Upper lobe of left lung (tissue), 6 donors: ENCODE results near the gene SLC35G6. TPM values are rescaled to one million over a fixed set of nuclear protein-coding genes. Genes with fewer than 3 reads are reported as not detected.
A peak's percentile ranks its signal among the peaks of the same experiment; 100 is the strongest.

Experiments used
- ATAC-seq, 2 donors: fragments of 200-7000 bp; cut with Tn5 transposase; one replicate each; pipeline ENCODE4 v1.9.1; 2022; ENCODE audit warnings: mild to moderate bottlenecking in 2 of 2, moderate library complexity in 2 of 2; ENCODE audit not compliant: low FRiP score in 2 of 2
- DNase-seq, 2 donors: peaks; one replicate each; pipeline ENCODE4 v3.0.0-alpha.2; 2019 to 2020
- H3K27ac ChIP-seq, 4 donors: fragments of 200-600 bp; sonication (generic); one replicate each; pipeline ENCODE4 v1.5.1; 2016 to 2019
- H3K27me3 ChIP-seq, 4 donors: fragments of 200-600 bp; sonication (generic); one replicate each; pipeline ENCODE4 v1.5.1; 2017 to 2019
- H3K36me3 ChIP-seq, 4 donors: fragments of 200-600 bp; sonication (generic); one replicate each; pipeline ENCODE4 v1.5.1; 2016 to 2019
- H3K4me1 ChIP-seq, 4 donors: fragments of 200-600 bp; sonication (generic); one replicate each; pipeline ENCODE4 v1.5.1; 2018 to 2019
- H3K4me3 ChIP-seq, 4 donors: fragments of 200-600 bp; sonication (generic); one replicate each; pipeline ENCODE4 v1.5.1; 2017 to 2019; ENCODE audit warnings: mild to moderate bottlenecking in 2 of 4, moderate library complexity in 1 of 4
- H3K9me3 ChIP-seq, 4 donors: fragments of 200-600 bp; sonication (generic); one replicate each; pipeline ENCODE4 v1.5.1; 2018 to 2019
- EP300 ChIP-seq, 4 donors: sonication (generic); formaldehyde crosslinking; IDR thresholded peaks; one replicate each; pipeline ENCODE4 v1.5.1; 2017; ENCODE audit warnings: antibody characterized with exemption in 4 of 4, control low read depth in 2 of 4
- POLR2A ChIP-seq, 4 donors: fragments of 450-650 bp; IDR thresholded peaks; one replicate each; pipeline ENCODE4 v1.5.1; 2016 to 2017; ENCODE audit warnings: antibody characterized with exemption in 4 of 4, mild to moderate bottlenecking in 2 of 4
- POLR2AphosphoS5 ChIP-seq, 2 donors: sonication (generic); formaldehyde crosslinking; IDR thresholded peaks; one replicate each; pipeline ENCODE4 v1.5.1; 2017; ENCODE audit warnings: antibody characterized with exemption in 2 of 2
- WGBS, 2 donors: methylation state at CpG; one replicate each; pipeline ENCODE4 v1.1.5; 2017 to 2018; 5-methylcytosine and 5-hydroxymethylcytosine counted together
- total RNA-seq, 6 donors: library from RNA; depleted of rRNA in 4 of 6; stranded (reverse); fragments of >200 nt in 4 of 6; gene quantifications; one replicate each; pipeline versions ENCODE4 v1.1.0 to v1.2.1, GENCODE V29; 2016 to 2021
- TF ChIP-seq, protein P1 (sequence below), 6 experiments: fragments of 450-650 bp in 4 of 6; fragments of 200-600 bp in 2 of 6; sonication (generic) in 2 of 6; IDR thresholded peaks; one replicate each; pipeline ENCODE4 v1.5.1; 2016 to 2019; ENCODE audit warnings: antibody characterized with exemption in 6 of 6
- donor health status: DM: no; HTN: no; CAD: no; lungs with moderate emphysema.
- donor health status: DM: no; HTN: yes; CAD: no; lungs with severe emphysema.

Gene SLC35G6
- total RNA-seq, 6 donors from 2014 or later, result not detected

DNA sequence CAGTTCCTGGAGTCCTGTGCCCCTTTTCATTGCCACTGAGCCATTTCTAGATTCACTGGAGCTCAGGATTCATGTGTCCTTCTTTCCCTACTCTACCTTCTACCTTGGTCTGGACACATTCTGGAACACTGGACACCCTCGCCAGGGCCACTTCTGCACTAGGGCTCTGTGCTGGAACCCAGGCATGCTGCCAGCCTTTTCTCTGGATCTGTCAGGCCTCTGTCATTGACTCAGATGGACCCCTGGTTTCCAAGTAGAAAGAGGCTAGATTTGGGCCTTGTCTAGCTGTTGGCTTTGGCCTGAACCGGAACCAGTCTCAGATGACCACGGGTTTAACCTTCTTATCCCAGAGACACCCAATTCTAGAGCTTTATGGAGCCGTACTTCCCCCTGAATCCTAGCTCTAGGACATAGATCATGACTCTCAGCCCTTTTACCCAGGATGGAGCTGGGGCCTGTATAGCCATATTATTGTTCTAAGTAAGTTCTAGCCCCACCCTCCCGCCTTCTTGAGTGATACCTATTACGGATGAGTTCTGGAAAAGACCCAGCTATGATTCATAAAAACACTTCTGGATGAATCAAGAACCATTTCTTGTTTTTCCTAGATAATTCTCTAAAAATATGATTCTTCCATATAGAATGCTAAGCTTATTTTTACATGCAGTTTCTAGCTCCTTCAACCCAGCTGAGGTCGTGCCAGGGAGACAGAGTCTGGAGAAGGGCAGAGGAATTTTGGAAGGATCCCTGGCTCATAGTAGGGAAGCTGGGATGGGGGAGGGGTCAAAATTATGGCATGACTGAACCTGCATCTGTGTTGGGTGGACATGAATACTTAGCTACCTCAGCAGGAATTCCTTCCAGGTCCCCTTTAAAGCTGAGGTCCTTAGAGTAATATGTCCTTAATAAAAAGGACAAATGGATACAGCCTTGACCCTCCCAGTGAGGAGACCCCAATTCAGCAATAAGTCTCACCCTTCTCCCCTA, 37.5 kb upstream of the SLC35G6 start:
- peaks cover 33 to 45% (median 39%) of the 10 kb centered on the region in 4 donors for H3K4me1 ChIP-seq
- no peak overlapping the region for H3K27ac ChIP-seq
- no peak for DNase-seq
- WGBS, 2 donors, result 80 to 97% methylated on average over 7 of the region's 7 CpGs
- TF ChIP-seq, protein P1, sequence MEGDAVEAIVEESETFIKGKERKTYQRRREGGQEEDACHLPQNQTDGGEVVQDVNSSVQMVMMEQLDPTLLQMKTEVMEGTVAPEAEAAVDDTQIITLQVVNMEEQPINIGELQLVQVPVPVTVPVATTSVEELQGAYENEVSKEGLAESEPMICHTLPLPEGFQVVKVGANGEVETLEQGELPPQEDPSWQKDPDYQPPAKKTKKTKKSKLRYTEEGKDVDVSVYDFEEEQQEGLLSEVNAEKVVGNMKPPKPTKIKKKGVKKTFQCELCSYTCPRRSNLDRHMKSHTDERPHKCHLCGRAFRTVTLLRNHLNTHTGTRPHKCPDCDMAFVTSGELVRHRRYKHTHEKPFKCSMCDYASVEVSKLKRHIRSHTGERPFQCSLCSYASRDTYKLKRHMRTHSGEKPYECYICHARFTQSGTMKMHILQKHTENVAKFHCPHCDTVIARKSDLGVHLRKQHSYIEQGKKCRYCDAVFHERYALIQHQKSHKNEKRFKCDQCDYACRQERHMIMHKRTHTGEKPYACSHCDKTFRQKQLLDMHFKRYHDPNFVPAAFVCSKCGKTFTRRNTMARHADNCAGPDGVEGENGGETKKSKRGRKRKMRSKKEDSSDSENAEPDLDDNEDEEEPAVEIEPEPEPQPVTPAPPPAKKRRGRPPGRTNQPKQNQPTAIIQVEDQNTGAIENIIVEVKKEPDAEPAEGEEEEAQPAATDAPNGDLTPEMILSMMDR (IDR thresholded peaks at IDR 0.05), result no peak
- no peak for TF ChIP-seq POLR2A (IDR thresholded peaks at IDR 0.05)
- TF ChIP-seq EP300 (IDR thresholded peaks at IDR 0.05), result no peak
- no peak for TF ChIP-seq POLR2AphosphoS5 (IDR thresholded peaks at IDR 0.05)
- ATAC-seq, result no peak
- no peaks in the 10 kb centered on the region for H3K9me3 ChIP-seq
- H3K27me3 ChIP-seq, result peaks cover 0 to 36% (median 22%) of the 10 kb centered on the region in 4 donors
- no peaks in the 10 kb centered on the region for H3K36me3 ChIP-seq
- H3K4me3 ChIP-seq, result no peak overlapping the region

- Histone ChIP-seq H3K27ac (no peak within 1 kb of the TSS), H3K4me1 (peaks cover 25 to 34% (median 29%) of the 10 kb centered on the region in 4 donors), H3K27me3 (peaks cover 0 to 24% (median 15%) of the 10 kb centered on the region in 4 donors), H3K9me3 (no peaks in the 10 kb centered on the region), H3K4me3 (peak within 1 kb of the TSS; percentile 14 to 51 (median 44)), H3K36me3 (no peaks in the 10 kb centered on the region)
- TF ChIP-seq POLR2A (IDR thresholded peaks at IDR 0.05), result no peak
- TF ChIP-seq, protein P1 (IDR thresholded peaks at IDR 0.05), result peak in 2 of 6 experiments; percentile 22 to 27
- ATAC-seq (peak; percentile 86 to 93), DNase-seq (peak; percentile 93 to 94)
- 5 to 9% methylated on average over 11 to 18 of the region's 51 CpGs for WGBS, 2 donors
These were observed 36.3 kb upstream of the SLC35G6 start, which contains the start of gene CHRNB1 for GRCh38 chr17:7444682-7445618. Gene CHRNB1, plus strand, starts transcription at chr17:7445061. Its CDS starts 67 bp downstream, at chr17:7445128.

- Histone ChIP-seq H3K36me3 (no peaks in the 10 kb centered on the region), H3K4me1 (peaks cover 19 to 28% (median 22%) of the 10 kb centered on the region in 4 donors), H3K4me3 (peak overlapping the region in 3 of 4 donors; percentile 37 to 51 (median 50)), H3K27me3 (peaks cover 0 to 18% (median 8%) of the 10 kb centered on the region in 4 donors), H3K9me3 (no peaks in the 10 kb centered on the region), H3K27ac (no peak overlapping the region)
- ATAC-seq (peak; percentile 47 to 48), DNase-seq (no peak)
- TF ChIP-seq, protein P1 (IDR thresholded peaks at IDR 0.05), result no peak
- TF ChIP-seq POLR2AphosphoS5 (IDR thresholded peaks at IDR 0.05), result no peak
- no peak for TF ChIP-seq EP300 (IDR thresholded peaks at IDR 0.05)
- 7% methylated on average over 16 of the region's 16 CpGs for WGBS, 2 donors
These were observed 35.7 kb upstream of the SLC35G6 start for GRCh38 chr17:7445619-7445968.

DNA sequence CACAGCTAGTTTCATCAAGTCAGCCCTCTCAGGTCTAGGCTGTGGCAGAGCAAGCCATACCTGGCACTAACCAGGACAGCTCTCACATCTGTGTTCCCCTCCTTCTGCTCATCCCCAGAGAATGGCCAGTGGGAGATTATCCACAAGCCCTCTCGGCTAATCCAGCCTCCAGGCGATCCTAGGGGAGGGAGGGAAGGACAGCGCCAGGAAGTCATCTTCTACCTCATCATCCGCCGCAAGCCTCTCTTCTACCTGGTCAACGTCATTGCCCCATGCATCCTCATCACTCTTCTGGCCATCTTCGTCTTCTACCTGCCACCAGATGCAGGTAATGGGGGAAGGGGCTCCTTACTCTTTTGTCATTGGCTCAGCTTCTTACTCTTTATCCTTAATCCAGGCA, 32.8 kb upstream of the SLC35G6 start:
- Histone ChIP-seq H3K9me3 (no peaks in the 10 kb centered on the region), H3K27ac (no peak overlapping the region), H3K4me1 (peaks cover 17 to 23% (median 19%) of the 10 kb centered on the region in 4 donors), H3K27me3 (peaks cover 0 to 15% (median 5%) of the 10 kb centered on the region in 4 donors), H3K36me3 (no peaks in the 10 kb centered on the region), H3K4me3 (no peak overlapping the region)
- no peak for ATAC-seq
- TF ChIP-seq POLR2AphosphoS5 (IDR thresholded peaks at IDR 0.05), result no peak
- no peak for TF ChIP-seq EP300 (IDR thresholded peaks at IDR 0.05)
- TF ChIP-seq, protein P1 (IDR thresholded peaks at IDR 0.05), result no peak
- no peak for TF ChIP-seq POLR2A (IDR thresholded peaks at IDR 0.05)
- no peak for DNase-seq
- 92 to 95% methylated on average over 7 of the region's 7 CpGs for WGBS, 2 donors
